HEK293 (cell line): Measurements from ENCODE around the gene CYP27B1.

ENCODE experiments used
- CTCF ChIA-PET: fragments of 350-600 bp; formaldehyde crosslinking; extraction: SDS; loops from one replicate; lab custom pipeline; 2021; ENCODE audit warnings: antibody characterized with exemption; lab: Yijun Ruan, JAX
- POLR2A ChIA-PET: fragments of 300-600 bp; formaldehyde crosslinking; extraction: SDS; loops from one replicate; lab custom pipeline; 2020; ENCODE audit warnings: antibody characterized with exemption, inconsistent platforms; lab: Yijun Ruan, JAX
- H3K27ac ChIP-seq: fragments of 200-500 bp; sonication (Bioruptor generic); 2 replicates; pipeline ENCODE4 v1.5.1; 2014; ENCODE audit warnings: low read depth, low read length, control low read depth, inconsistent platforms; ENCODE audit errors: extremely low read depth
- H3K36me3 ChIP-seq, 2 experiments: fragments of 200-500 bp in 1 of 2; sonication (Bioruptor generic) in 1 of 2; 1 replicate in 1 of 2; 2 replicates in 1 of 2; pipeline ENCODE4 v1.5.1; 2014 to 2017; ENCODE audit warnings: inconsistent platforms in 2 of 2, low read length in 2 of 2; ENCODE audit not compliant: control insufficient read depth in 2 of 2, insufficient read depth in 1 of 2
- H3K4me1 ChIP-seq: fragments of 200-500 bp; sonication (Bioruptor generic); 2 replicates; pipeline ENCODE4 v1.5.1; 2014; ENCODE audit warnings: mild to moderate bottlenecking, low read length, inconsistent platforms; ENCODE audit not compliant: control insufficient read depth, insufficient read depth
- H3K4me3 ChIP-seq: 2 replicates; pipeline ENCODE4 v1.5.1; 2011; ENCODE audit warnings: low read depth, mild to moderate bottlenecking, control low read depth, low read length, moderate library complexity
- H3K9me3 ChIP-seq: fragments of 200-500 bp; sonication (Bioruptor generic); 2 replicates; pipeline ENCODE4 v1.5.1; 2014; ENCODE audit warnings: low read depth, low read length, inconsistent platforms; ENCODE audit not compliant: control insufficient read depth, insufficient read depth
- BCL11A ChIP-seq: fragments of 450-650 bp; formaldehyde crosslinking; IDR thresholded peaks from 2 replicates; pipeline ENCODE4 v1.5.1; 2016; ENCODE audit warnings: low read depth, missing biosample characterization, missing genetic modification characterization
- BCL11B ChIP-seq: fragments of 450-650 bp; formaldehyde crosslinking; IDR thresholded peaks from 2 replicates; pipeline ENCODE4 v1.5.1; 2016; ENCODE audit warnings: low read depth, missing biosample characterization, missing genetic modification characterization
- GLIS1 ChIP-seq: fragments of 450-650 bp; formaldehyde crosslinking; IDR thresholded peaks from 2 replicates; pipeline ENCODE4 v1.5.1; 2016; ENCODE audit warnings: missing biosample characterization, missing genetic modification characterization
- KLF10 ChIP-seq: fragments of 450-650 bp; IDR thresholded peaks from 2 replicates; pipeline ENCODE4 v1.5.1; 2018; ENCODE audit warnings: missing biosample characterization, mild to moderate bottlenecking, missing genetic modification characterization
- KLF7 ChIP-seq: fragments of 450-650 bp; formaldehyde crosslinking; IDR thresholded peaks from 2 replicates; pipeline ENCODE4 v1.5.1; 2016; ENCODE audit warnings: missing biosample characterization, missing genetic modification characterization, borderline replicate concordance
- MYNN ChIP-seq: fragments of 450-650 bp; formaldehyde crosslinking; IDR thresholded peaks from 2 replicates; pipeline ENCODE4 v1.5.1; 2016; ENCODE audit warnings: missing biosample characterization, missing genetic modification characterization, borderline replicate concordance
- MZF1 ChIP-seq: fragments of 450-650 bp; formaldehyde crosslinking; IDR thresholded peaks from 2 replicates; pipeline ENCODE4 v1.5.1; 2017; ENCODE audit warnings: missing biosample characterization, missing genetic modification characterization, borderline replicate concordance
- SP2 ChIP-seq: fragments of 450-650 bp; formaldehyde crosslinking; IDR thresholded peaks from 2 replicates; pipeline ENCODE4 v1.5.1; 2016; ENCODE audit warnings: missing biosample characterization, missing genetic modification characterization
- SP3 ChIP-seq: fragments of 450-650 bp; formaldehyde crosslinking; IDR thresholded peaks from 2 replicates; pipeline ENCODE4 v1.5.1; 2016; ENCODE audit warnings: missing biosample characterization, missing genetic modification characterization
- ZEB2 ChIP-seq: fragments of 450-650 bp; formaldehyde crosslinking; IDR thresholded peaks from 2 replicates; pipeline ENCODE4 v1.5.1; 2016; ENCODE audit warnings: missing biosample characterization, missing genetic modification characterization
- ZFP69B ChIP-seq: fragments of 450-650 bp; formaldehyde crosslinking; IDR thresholded peaks from 2 replicates; pipeline ENCODE4 v1.5.1; 2016; ENCODE audit warnings: missing biosample characterization, missing genetic modification characterization
- ZNF114 ChIP-seq: fragments of 450-650 bp; formaldehyde crosslinking; IDR thresholded peaks from 2 replicates; pipeline ENCODE4 v1.5.0; 2017; ENCODE audit warnings: missing biosample characterization, missing genetic modification characterization
- ZNF138 ChIP-seq: fragments of 450-650 bp; formaldehyde crosslinking; IDR thresholded peaks from 2 replicates; pipeline ENCODE4 v1.5.1; 2016; ENCODE audit warnings: missing biosample characterization, missing genetic modification characterization, borderline replicate concordance
- ZNF157 ChIP-seq: fragments of 450-650 bp; formaldehyde crosslinking; IDR thresholded peaks from 2 replicates; pipeline ENCODE4 v1.5.1; 2016; ENCODE audit warnings: missing biosample characterization, missing genetic modification characterization
- ZNF175 ChIP-seq: fragments of 450-650 bp; formaldehyde crosslinking; IDR thresholded peaks from 2 replicates; pipeline ENCODE4 v1.5.1; 2016; ENCODE audit warnings: missing biosample characterization, missing genetic modification characterization
- ZNF184 ChIP-seq: fragments of 450-650 bp; IDR thresholded peaks from 2 replicates; pipeline ENCODE4 v1.5.1; 2018; ENCODE audit warnings: missing biosample characterization, mild to moderate bottlenecking, missing genetic modification characterization
- ZNF202 ChIP-seq: fragments of 450-650 bp; formaldehyde crosslinking; IDR thresholded peaks from 2 replicates; pipeline ENCODE4 v1.5.1; 2016; ENCODE audit warnings: missing biosample characterization, missing genetic modification characterization, borderline replicate concordance
- ZNF223 ChIP-seq: fragments of 450-650 bp; formaldehyde crosslinking; IDR thresholded peaks from 2 replicates; pipeline ENCODE4 v1.5.1; 2016; ENCODE audit warnings: missing biosample characterization, missing genetic modification characterization
- ZNF26 ChIP-seq: fragments of 450-650 bp; formaldehyde crosslinking; IDR thresholded peaks from 2 replicates; pipeline ENCODE4 v1.5.1; 2016; ENCODE audit warnings: missing biosample characterization, missing genetic modification characterization
- ZNF266 ChIP-seq: fragments of 450-650 bp; formaldehyde crosslinking; IDR thresholded peaks from 2 replicates; pipeline ENCODE4 v1.5.1; 2016; ENCODE audit warnings: missing biosample characterization, missing genetic modification characterization, low read depth
- ZNF404 ChIP-seq: fragments of 450-650 bp; formaldehyde crosslinking; IDR thresholded peaks from 2 replicates; pipeline ENCODE4 v1.5.1; 2017; ENCODE audit warnings: missing biosample characterization, missing genetic modification characterization
- ZNF544 ChIP-seq: fragments of 450-650 bp; formaldehyde crosslinking; IDR thresholded peaks from 2 replicates; pipeline ENCODE4 v1.5.0; 2017; ENCODE audit warnings: missing biosample characterization, missing genetic modification characterization
- ZNF610 ChIP-seq: fragments of 450-650 bp; formaldehyde crosslinking; IDR thresholded peaks from 2 replicates; pipeline ENCODE4 v1.5.1; 2016; ENCODE audit warnings: missing biosample characterization, missing genetic modification characterization, borderline replicate concordance
- ZNF692 ChIP-seq: fragments of 450-650 bp; formaldehyde crosslinking; IDR thresholded peaks from 2 replicates; pipeline ENCODE4 v1.5.1; 2016; ENCODE audit warnings: missing biosample characterization, missing genetic modification characterization
- ZNF76 ChIP-seq: fragments of 450-650 bp; formaldehyde crosslinking; IDR thresholded peaks from 2 replicates; pipeline ENCODE4; 2016; ENCODE audit warnings: low read depth, missing biosample characterization, missing genetic modification characterization, borderline replicate concordance
- ZNF830 ChIP-seq: fragments of 450-650 bp; IDR thresholded peaks from 2 replicates; pipeline ENCODE4 v1.5.0; 2018; ENCODE audit warnings: missing biosample characterization, missing genetic modification characterization, low read depth, mild to moderate bottlenecking, moderate library complexity
- ZSCAN30 ChIP-seq: fragments of 450-650 bp; IDR thresholded peaks from 2 replicates; pipeline ENCODE4 v1.5.1; 2018; ENCODE audit warnings: missing biosample characterization, mild to moderate bottlenecking, missing genetic modification characterization, moderate library complexity
- TF ChIP-seq, protein P1 (sequence below): fragments of 450-650 bp; formaldehyde crosslinking; IDR thresholded peaks from 2 replicates; pipeline ENCODE4 v1.5.1; 2016; ENCODE audit warnings: missing biosample characterization, missing genetic modification characterization
- TF ChIP-seq, protein P2 (sequence below): fragments of 450-650 bp; formaldehyde crosslinking; IDR thresholded peaks from 2 replicates; pipeline ENCODE4 v1.5.1; 2016; ENCODE audit warnings: missing biosample characterization, missing genetic modification characterization
- TF ChIP-seq, protein P3 (sequence below): fragments of 450-650 bp; formaldehyde crosslinking; IDR thresholded peaks from 2 replicates; pipeline ENCODE4 v1.5.1; 2017; ENCODE audit warnings: missing biosample characterization, missing genetic modification characterization

The CYP27B1 gene

GRCh38 chr12:57771873-57772428, 5.1 kb upstream of the CYP27B1 start, which contains the start of gene METTL1:
TSS of gene METTL1 (minus strand) at chr12:57772105. CDS start at chr12:57772083, 22 bp downstream.
- Histone ChIP-seq H3K9me3 (no peaks in the 10 kb centered on the region), H3K36me3 (peaks cover 5 to 43% of the 10 kb centered on the region in 2 experiments; a peak in 2 of 3 replicates), H3K27ac (peak within 1 kb of the TSS; percentile 94), H3K4me3 (peak within 1 kb of the TSS; percentile 93), H3K4me1 (peaks cover 14% of the 10 kb centered on the region)
- POLR2A ChIA-PET: interaction anchor here (0.6 to 1.8 kb wide), 18 partner anchors 9 to 242 kb away, joined by 3 to 14 read pairs (median 4); partner anchors contain the start of genes ATP23, CDK4, CTDSP2 and MARCHF9
- CTCF ChIA-PET: interaction anchor here (0.7 to 1.4 kb wide), 4 partner anchors 11 to 36 kb away, joined by 3 to 6 read pairs (median 6); partner anchors contain the start of gene TSFM
- TF ChIP-seq ZNF544 (no peak), ZNF138 (no peak), SP2 (tag by site-specific recombination) (peak; percentile 85), ZSCAN30 (peak; percentile 56), ZNF76 (tag by site-specific recombination) (peak; percentile 85), ZNF266 (no peak), SP3 (tag by site-specific recombination) (peak; percentile 93), ZNF157 (no peak), ZEB2 (tag by site-specific recombination) (peak; percentile 97), ZFP69B (tag by site-specific recombination) (peak; percentile 51), GLIS1 (tag by site-specific recombination) (peak; percentile 74), BCL11A (no peak), MZF1 (tag by site-specific recombination) (0 out of 2 replicates have a peak, but pooled peaks have one; percentile 12), KLF10 (tag by site-specific recombination) (peak; percentile 90), KLF7 (tag by site-specific recombination) (peak; percentile 26), ZNF404 (tag by site-specific recombination) (no peak), ZNF184 (tag by site-specific recombination) (peak; percentile 55; the same call in 1 of the 2 replicates), ZNF175 (tag by site-specific recombination) (no peak), ZNF223 (tag by site-specific recombination) (no peak), ZNF114 (tag by site-specific recombination) (no peak), ZNF830 (tag by site-specific recombination) (no peak), BCL11B (no peak), ZNF692 (tag by site-specific recombination) (peak; percentile 94), ZNF26 (tag by site-specific recombination) (no peak), ZNF202 (tag by site-specific recombination) (no peak), MYNN (peak; percentile 66; the same call in 1 of the 2 replicates), ZNF610 (peak; percentile 55; the same call in 1 of the 2 replicates)
- TF ChIP-seq, protein P1, sequence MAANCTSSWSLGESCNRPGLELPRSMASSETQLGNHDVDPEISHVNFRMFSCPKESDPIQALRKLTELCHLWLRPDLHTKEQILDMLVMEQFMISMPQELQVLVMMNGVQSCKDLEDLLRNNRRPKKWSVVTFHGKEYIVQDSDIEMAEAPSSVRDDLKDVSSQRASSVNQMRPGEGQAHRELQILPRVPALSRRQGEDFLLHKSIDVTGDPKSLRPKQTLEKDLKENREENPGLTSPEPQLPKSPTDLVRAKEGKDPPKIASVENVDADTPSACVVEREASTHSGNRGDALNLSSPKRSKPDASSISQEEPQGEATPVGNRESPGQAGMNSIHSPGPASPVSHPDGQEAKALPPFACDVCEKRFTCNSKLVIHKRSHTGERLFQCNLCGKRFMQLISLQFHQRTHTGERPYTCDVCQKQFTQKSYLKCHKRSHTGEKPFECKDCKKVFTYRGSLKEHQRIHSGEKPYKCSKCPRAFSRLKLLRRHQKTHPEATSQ (tag by site-specific recombination): peak; percentile 54; the same call in 1 of the 2 replicates
- TF ChIP-seq, protein P2, sequence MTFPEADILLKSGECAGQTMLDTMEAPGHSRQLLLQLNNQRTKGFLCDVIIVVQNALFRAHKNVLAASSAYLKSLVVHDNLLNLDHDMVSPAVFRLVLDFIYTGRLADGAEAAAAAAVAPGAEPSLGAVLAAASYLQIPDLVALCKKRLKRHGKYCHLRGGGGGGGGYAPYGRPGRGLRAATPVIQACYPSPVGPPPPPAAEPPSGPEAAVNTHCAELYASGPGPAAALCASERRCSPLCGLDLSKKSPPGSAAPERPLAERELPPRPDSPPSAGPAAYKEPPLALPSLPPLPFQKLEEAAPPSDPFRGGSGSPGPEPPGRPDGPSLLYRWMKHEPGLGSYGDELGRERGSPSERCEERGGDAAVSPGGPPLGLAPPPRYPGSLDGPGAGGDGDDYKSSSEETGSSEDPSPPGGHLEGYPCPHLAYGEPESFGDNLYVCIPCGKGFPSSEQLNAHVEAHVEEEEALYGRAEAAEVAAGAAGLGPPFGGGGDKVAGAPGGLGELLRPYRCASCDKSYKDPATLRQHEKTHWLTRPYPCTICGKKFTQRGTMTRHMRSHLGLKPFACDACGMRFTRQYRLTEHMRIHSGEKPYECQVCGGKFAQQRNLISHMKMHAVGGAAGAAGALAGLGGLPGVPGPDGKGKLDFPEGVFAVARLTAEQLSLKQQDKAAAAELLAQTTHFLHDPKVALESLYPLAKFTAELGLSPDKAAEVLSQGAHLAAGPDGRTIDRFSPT (tag by site-specific recombination): peak; percentile 70; the same call in 1 of the 2 replicates
- TF ChIP-seq, protein P3, sequence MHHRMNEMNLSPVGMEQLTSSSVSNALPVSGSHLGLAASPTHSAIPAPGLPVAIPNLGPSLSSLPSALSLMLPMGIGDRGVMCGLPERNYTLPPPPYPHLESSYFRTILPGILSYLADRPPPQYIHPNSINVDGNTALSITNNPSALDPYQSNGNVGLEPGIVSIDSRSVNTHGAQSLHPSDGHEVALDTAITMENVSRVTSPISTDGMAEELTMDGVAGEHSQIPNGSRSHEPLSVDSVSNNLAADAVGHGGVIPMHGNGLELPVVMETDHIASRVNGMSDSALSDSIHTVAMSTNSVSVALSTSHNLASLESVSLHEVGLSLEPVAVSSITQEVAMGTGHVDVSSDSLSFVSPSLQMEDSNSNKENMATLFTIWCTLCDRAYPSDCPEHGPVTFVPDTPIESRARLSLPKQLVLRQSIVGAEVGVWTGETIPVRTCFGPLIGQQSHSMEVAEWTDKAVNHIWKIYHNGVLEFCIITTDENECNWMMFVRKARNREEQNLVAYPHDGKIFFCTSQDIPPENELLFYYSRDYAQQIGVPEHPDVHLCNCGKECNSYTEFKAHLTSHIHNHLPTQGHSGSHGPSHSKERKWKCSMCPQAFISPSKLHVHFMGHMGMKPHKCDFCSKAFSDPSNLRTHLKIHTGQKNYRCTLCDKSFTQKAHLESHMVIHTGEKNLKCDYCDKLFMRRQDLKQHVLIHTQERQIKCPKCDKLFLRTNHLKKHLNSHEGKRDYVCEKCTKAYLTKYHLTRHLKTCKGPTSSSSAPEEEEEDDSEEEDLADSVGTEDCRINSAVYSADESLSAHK (tag by site-specific recombination): peak; percentile 57
